Measurements from ENCODE around the gene PROZ. TPM values are rescaled to one million over a fixed set of nuclear protein-coding genes. Genes with fewer than 3 reads are reported as not detected.

Gene PROZ
- total and polyA plus RNA-seq, 2 of the 13 experiments (the other 11 are each of a cell fraction or from before 2014, with no cell fraction given): 5.6 to 22.5 TPM

DNA sequence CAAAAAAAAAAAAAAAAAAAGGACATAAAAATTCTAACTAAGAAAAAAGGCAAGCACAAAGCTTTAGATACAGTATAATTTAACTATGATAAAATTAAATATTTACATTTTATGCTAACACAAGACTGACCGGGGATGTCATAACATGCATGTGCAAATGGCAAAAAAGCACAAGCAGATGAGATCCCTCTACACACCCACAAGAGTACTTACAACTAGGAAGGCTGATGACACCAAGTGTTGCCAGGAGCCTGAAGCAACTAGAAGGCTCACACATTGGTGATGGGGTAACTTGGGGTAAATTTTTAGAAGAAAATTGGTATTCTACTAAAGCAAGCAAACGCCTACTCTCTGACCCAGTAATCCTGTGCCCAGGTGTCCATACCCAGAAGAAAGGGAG lies 43.4 kb downstream of the PROZ start:
- no peak overlapping the region for H3K27ac ChIP-seq (ENCODE audit: extremely low read length, insufficient read depth, low read length)
- ChIA-PET POLR2A (no interaction called here), CTCF (ENCODE audit: low intra/inter-chr PET ratio, low total read pairs) (no interaction called here)
- in situ Hi-C loops (cut with HindIII; ENCODE audit: extremely low pct_ligation_motif_present, low pct_unique_long_range_greater_than_20kb) (no loop called here), intact Hi-C loops (cut with micrococcal nuclease; ENCODE audit: unreplicated experiment) (no loop called here)
- H3K9me3 ChIP-seq (ENCODE audit: low read length): no peaks in the 10 kb centered on the region
- no peaks in the 10 kb centered on the region for H3K27me3 ChIP-seq (ENCODE audit: control insufficient read depth in 1 of 2, insufficient read depth in 2 of 2, low read length in 2 of 2)
- no peak for TF ChIP-seq TBX2 (CRISPR knock-in tag; IDR thresholded peaks at IDR 0.05; ENCODE audit: borderline replicate concordance)
- TF ChIP-seq ZNF460 (CRISPR knock-in tag; IDR thresholded peaks at IDR 0.05; ENCODE audit: borderline replicate concordance): no peak
- TF ChIP-seq, protein P1, sequence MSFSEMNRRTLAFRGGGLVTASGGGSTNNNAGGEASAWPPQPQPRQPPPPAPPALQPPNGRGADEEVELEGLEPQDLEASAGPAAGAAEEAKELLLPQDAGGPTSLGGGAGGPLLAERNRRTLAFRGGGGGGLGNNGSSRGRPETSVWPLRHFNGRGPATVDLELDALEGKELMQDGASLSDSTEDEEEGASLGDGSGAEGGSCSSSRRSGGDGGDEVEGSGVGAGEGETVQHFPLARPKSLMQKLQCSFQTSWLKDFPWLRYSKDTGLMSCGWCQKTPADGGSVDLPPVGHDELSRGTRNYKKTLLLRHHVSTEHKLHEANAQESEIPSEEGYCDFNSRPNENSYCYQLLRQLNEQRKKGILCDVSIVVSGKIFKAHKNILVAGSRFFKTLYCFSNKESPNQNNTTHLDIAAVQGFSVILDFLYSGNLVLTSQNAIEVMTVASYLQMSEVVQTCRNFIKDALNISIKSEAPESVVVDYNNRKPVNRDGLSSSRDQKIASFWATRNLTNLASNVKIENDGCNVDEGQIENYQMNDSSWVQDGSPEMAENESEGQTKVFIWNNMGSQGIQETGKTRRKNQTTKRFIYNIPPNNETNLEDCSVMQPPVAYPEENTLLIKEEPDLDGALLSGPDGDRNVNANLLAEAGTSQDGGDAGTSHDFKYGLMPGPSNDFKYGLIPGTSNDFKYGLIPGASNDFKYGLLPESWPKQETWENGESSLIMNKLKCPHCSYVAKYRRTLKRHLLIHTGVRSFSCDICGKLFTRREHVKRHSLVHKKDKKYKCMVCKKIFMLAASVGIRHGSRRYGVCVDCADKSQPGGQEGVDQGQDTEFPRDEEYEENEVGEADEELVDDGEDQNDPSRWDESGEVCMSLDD (CRISPR knock-in tag; IDR thresholded peaks at IDR 0.05; ENCODE audit: borderline replicate concordance): no peak
- TF ChIP-seq, protein P2, sequence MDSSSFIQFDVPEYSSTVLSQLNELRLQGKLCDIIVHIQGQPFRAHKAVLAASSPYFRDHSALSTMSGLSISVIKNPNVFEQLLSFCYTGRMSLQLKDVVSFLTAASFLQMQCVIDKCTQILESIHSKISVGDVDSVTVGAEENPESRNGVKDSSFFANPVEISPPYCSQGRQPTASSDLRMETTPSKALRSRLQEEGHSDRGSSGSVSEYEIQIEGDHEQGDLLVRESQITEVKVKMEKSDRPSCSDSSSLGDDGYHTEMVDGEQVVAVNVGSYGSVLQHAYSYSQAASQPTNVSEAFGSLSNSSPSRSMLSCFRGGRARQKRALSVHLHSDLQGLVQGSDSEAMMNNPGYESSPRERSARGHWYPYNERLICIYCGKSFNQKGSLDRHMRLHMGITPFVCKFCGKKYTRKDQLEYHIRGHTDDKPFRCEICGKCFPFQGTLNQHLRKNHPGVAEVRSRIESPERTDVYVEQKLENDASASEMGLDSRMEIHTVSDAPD (CRISPR knock-in tag; IDR thresholded peaks at IDR 0.05): no peak
- no peak for TF ChIP-seq TOPORS (CRISPR knock-in tag; IDR thresholded peaks at IDR 0.05)
- no peak for TF ChIP-seq BRCA1 (CRISPR knock-in tag; IDR thresholded peaks at IDR 0.05)
- TF ChIP-seq ISX (CRISPR knock-in tag; conservative IDR thresholded peaks at IDR 0.05): no peak
- no peak for TF ChIP-seq ZNF546 (CRISPR knock-in tag; conservative IDR thresholded peaks at IDR 0.05)
- no peak for TF ChIP-seq STAG1 (CRISPR knock-in tag; IDR thresholded peaks at IDR 0.05)
- no peak for TF ChIP-seq HOXA5 (CRISPR knock-in tag; IDR thresholded peaks at IDR 0.05)
- TF ChIP-seq POLR2A (IDR thresholded peaks at IDR 0.05; ENCODE audit: insufficient read depth in 1 of 2, low read depth in 2 of 2, low read length in 2 of 2): no peak
- TF ChIP-seq, protein P3, sequence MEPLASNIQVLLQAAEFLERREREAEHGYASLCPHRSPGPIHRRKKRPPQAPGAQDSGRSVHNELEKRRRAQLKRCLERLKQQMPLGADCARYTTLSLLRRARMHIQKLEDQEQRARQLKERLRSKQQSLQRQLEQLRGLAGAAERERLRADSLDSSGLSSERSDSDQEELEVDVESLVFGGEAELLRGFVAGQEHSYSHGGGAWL (CRISPR knock-in tag; IDR thresholded peaks at IDR 0.05): no peak
- TF ChIP-seq HHEX (CRISPR knock-in tag; IDR thresholded peaks at IDR 0.05): no peak
- no peak for TF ChIP-seq ZNF354B (CRISPR knock-in tag; IDR thresholded peaks at IDR 0.05)
- TF ChIP-seq, protein P4, sequence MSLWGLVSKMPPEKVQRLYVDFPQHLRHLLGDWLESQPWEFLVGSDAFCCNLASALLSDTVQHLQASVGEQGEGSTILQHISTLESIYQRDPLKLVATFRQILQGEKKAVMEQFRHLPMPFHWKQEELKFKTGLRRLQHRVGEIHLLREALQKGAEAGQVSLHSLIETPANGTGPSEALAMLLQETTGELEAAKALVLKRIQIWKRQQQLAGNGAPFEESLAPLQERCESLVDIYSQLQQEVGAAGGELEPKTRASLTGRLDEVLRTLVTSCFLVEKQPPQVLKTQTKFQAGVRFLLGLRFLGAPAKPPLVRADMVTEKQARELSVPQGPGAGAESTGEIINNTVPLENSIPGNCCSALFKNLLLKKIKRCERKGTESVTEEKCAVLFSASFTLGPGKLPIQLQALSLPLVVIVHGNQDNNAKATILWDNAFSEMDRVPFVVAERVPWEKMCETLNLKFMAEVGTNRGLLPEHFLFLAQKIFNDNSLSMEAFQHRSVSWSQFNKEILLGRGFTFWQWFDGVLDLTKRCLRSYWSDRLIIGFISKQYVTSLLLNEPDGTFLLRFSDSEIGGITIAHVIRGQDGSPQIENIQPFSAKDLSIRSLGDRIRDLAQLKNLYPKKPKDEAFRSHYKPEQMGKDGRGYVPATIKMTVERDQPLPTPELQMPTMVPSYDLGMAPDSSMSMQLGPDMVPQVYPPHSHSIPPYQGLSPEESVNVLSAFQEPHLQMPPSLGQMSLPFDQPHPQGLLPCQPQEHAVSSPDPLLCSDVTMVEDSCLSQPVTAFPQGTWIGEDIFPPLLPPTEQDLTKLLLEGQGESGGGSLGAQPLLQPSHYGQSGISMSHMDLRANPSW (CRISPR knock-in tag; IDR thresholded peaks at IDR 0.05; ENCODE audit: borderline replicate concordance): no peak
- TF ChIP-seq ZNF225 (CRISPR knock-in tag; IDR thresholded peaks at IDR 0.05): no peak
- TF ChIP-seq, protein P5, sequence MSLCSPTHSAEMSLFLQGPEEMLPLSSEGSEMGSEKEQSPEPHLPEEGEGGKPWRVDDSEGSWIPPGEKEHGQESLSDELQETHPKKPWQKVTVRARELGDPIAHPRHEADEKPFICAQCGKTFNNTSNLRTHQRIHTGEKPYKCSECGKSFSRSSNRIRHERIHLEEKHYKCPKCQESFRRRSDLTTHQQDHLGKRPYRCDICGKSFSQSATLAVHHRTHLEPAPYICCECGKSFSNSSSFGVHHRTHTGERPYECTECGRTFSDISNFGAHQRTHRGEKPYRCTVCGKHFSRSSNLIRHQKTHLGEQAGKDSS (CRISPR knock-in tag; IDR thresholded peaks at IDR 0.05; ENCODE audit: borderline replicate concordance, low read depth): no peak
- TF ChIP-seq, protein P6, sequence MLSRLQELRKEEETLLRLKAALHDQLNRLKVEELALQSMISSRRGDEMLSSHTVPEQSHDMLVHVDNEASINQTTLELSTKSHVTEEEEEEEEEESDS (CRISPR knock-in tag; IDR thresholded peaks at IDR 0.05; ENCODE audit: borderline replicate concordance): no peak
- TF ChIP-seq SSRP1 (CRISPR knock-in tag; IDR thresholded peaks at IDR 0.05): no peak
- no peak overlapping the region for H3K4me2 ChIP-seq (ENCODE audit: low read depth, low read length)
- H4K20me1 ChIP-seq (ENCODE audit: insufficient read depth, low read length): peaks cover 10% of the 10 kb centered on the region; the same call in 1 of the 2 replicates
- ATAC-seq: no peak
- H3K4me3 ChIP-seq (replicated peaks in 1 of 3; ENCODE audit: insufficient read depth in 1 of 3, low read depth in 2 of 3, low read length in 3 of 3): no peak overlapping the region
- no peak overlapping the region for H3K9ac ChIP-seq (ENCODE audit: insufficient read depth, low read depth, low read length)
- no peak for DNase-seq (ENCODE audit: low spot score)
- WGBS (ENCODE audit: low lambda C conversion rate): 96% methylated on average over 2 of the region's 2 CpGs
- H3K4me1 ChIP-seq (ENCODE audit: insufficient read depth, low read length): peaks cover 43% of the 10 kb centered on the region
- peaks cover 16 to 52% of the 10 kb centered on the region in 2 experiments for H3K36me3 ChIP-seq (replicated peaks in 1 of 2; ENCODE audit: control insufficient read depth in 1 of 2, insufficient read depth in 2 of 2, low read length in 2 of 2)
- BruUV-seq (replicated peaks): no TSS peak
- H2AFZ ChIP-seq (ENCODE audit: low read length): no peak overlapping the region
- H3K79me2 ChIP-seq (ENCODE audit: insufficient read depth, low read length): peaks cover 75% of the 10 kb centered on the region
- no peak for FAIRE-seq

Data from HepG2 (cell line).